Measurements from ENCODE around the gene ARHGEF35.
"Not testable (repeated sequence)": the region's sequence is repeated elsewhere in the genome, so short reads cannot be mapped to it uniquely, and the experiment has no call there.

DNA sequence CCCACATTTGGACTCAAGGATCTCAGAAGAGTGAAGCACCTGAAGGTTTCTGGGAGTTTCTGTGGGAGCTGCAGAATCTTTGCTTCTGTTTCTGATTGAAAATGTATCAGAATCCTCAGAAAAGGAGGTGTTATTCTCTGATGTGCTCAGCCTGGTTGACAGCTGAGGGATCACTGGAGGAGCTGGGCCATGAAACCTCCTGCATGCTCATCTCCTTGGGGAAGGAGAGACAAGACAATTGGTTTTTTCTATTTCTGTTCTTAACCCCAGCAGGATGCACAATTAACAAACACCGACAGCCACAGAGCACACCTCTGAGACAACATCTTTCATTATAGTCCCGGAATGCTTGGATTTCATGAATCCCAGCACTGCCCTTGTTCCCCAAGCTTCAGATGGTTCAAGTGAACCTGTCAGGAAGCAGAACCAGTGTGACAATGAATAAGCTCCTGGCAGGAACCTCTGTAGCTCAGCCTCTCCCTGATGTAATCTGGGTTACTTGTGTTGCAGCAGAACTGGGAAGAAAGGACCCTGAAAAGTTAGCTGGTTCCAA, 43.0 kb upstream of the ARHGEF35 start:
- not testable (repeated sequence) for TF ChIP-seq EZH2phosphoT487 (IDR thresholded peaks at IDR 0.05; ENCODE audit: insufficient read depth, low read depth); EZH2 (IDR thresholded peaks at IDR 0.05; ENCODE audit: insufficient read depth, poor library complexity, severe bottlenecking)

Measured in GM23248 (cell line).